Measurements from ENCODE around the gene MYBPC3.

MYBPC3 gene

DNA sequence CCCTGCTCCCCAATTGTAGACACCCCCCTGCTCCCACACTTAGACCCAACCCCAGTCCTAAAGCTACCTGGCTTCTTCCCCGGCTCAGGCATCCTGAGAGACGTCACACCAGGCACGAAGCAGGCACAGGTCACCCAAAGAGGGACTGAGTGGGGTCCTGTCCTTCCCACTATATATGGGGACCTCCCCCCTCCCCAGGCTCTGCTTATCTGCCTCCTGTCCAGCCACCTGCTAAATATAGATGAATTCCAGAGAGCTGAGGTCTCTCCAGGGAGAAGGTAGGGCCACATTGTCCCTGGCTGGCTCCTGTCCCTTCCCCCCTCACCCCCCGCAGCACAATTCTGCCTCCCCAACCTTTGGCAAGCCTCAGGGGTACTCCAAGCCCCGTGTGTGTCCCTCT lies at the start of gene MYBPC3:
Gene MYBPC3, minus strand, starts transcription at position 147 of the 400 bp plus-strand sequence. Its CDS starts 55 bp downstream, at position 92.
- DNase-seq (ENCODE audit: low spot score) = no peak

DNA sequence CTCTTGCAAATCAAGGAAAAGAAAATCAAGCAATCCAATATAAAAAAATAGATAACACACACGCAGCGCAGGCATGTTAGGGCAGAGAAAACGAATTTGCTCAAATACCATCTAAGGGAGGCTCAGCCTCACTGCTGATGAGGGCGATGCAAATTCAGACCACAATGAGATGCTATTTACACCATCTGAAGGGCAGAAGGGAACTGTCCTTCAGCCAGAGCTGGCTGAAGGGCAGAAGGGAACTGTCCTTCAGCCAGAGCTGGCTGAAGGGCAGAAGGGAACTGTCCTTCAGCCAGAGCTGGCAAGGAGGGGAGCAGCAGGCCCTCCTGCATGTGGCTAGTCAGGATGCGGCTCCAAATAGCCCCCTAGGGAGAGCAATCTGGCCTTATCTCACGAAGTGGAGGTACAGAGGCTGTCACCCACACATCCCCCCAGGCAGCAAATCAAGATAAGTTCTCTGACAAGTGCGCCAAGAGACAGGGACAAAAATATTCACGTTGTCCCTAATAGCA lies 48.3 kb upstream of the MYBPC3 start:
- no peak for DNase-seq (ENCODE audit: low spot score)

DNA sequence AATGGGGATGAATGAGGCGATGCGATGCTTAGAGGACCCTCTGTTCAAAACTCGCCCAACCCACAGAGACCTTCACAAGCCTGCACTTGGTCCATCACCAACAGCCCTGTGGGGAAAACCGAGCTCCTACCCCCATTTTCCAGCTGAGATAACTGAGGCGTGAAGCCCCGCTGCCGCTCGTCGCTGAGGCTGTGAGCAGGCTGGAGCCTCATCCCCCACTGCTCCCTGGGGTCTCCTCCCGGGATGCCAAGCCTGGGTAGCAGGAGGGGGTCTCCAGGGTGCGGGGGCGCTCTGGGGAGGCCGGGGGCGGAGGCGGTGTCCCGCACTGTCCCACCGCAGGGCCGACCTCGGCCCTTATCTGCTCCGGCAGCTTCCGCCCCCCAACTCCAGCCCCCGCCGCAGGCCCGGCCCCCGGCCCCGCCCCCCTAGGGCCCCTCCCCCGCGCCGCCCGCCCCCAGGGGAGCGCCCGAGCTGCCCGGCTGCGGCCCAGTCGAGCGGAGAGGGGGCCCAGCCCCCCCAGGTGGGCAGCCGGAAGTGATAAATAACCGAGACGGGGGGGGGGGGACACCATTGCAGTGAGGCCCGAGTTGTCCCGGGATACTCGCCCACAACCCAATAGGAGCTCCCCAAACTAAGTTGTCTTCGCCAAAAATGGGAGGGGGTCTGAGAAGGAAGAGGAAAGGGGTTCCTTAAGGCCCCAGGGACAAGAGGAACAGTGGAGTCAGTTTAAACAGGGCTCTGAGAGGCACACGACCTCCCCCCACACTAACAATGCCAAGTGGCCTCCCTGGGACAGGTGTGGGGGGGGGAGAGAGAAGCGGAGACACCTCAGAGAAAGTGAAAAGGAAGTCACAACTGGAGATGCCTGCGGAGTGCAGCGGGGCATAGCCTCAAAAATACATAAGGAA lies 47.6 kb upstream of the MYBPC3 start:
- peak; percentile 43 for DNase-seq (ENCODE audit: low spot score)

DNA sequence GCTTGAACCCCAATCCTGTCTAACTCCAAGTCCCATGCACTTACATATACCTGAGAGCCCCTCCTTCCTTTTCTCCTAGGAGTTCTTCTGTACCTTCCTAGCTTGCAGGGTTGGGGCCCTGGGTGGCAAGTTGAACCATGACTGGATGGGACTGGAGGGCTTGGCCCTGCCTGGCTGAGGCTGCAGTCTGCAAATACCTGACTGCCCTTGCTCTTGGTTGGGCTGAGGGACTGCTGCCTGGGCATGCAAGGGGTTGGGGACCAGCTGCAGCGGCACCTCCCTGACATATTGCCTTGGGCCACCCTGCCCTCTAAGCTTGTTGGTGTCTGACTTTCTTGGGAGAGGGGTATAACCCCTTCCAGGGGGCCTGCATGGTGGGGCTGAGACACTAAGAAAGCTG lies 46.0 kb upstream of the MYBPC3 start:
- no peak for DNase-seq (ENCODE audit: low spot score)

DNA sequence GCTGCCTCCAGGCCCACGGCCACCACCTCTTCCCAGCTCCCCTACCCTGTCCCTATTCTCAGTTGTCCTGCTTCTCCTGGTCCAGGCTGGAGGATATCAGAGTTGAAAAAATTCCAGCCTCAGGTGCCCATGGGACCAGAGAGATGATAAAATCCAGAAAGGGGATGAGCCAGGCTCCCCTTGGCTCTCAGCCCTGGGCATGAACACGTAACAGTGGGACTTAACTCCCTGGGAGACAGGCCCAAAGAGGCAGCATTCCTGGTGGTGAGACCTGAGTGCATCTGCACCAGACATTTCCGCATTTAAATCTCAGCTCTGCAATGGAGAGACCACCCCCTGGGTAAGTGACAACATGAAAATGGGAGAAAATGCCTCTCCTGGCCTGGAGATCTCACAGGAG lies 45.5 kb upstream of the MYBPC3 start:
- no peak for DNase-seq (ENCODE audit: low spot score)

DNA sequence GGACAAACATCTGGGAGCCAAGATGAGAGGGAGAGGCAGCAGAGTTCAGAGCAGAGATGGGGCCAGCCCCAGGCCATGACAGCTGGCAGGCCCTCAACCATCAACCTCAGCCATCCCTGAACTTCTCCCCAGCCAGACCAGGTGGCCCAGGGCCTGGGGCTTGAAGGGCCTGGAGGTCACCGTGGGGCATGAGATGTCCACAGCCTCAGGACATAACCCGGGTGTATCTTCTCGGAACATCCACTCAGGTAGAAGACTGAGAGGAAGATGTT lies 43.5 kb upstream of the MYBPC3 start:
- DNase-seq (ENCODE audit: low spot score) = no peak

DNA sequence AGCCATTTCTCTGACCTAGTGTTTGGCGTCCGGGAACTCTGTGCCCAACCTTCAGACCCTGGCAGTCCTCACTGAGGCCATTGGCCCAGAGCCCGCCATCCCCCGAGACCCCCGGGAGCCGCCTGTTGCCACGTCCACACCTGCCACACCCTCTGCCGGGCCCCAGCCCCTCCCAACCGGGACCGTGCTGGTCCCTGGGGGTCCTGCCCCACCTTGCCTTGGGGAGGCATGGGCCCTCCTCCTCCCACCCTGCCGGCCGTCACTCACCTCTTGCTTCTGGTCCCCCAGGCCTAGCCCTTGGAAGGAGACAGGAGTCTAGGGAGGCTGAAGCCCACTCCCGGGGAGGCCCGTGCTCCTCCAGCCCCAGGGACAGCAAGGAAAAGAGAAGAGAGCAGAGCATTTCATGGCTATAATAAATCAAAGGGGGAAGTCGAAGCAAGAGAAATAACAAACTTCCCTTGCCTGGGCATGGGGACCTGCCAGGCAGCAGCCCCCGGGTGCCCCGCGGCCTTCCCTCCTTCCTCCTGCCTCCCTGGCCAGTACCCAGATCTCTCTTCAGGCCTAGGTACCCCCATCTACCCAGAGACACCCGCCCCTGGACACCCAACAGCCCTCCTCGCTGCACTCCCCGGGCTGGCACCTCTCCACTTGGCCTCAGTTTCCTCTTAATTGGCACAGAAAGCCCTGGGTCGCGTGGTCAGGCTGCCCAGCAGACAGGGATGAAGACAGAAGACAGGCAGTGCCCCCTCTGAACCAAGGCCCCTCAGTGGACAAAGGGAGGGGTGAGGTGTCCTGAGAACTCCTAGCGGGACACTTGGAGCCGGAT lies 42.9 kb upstream of the MYBPC3 start:
- no peak for DNase-seq (ENCODE audit: low spot score)

DNA sequence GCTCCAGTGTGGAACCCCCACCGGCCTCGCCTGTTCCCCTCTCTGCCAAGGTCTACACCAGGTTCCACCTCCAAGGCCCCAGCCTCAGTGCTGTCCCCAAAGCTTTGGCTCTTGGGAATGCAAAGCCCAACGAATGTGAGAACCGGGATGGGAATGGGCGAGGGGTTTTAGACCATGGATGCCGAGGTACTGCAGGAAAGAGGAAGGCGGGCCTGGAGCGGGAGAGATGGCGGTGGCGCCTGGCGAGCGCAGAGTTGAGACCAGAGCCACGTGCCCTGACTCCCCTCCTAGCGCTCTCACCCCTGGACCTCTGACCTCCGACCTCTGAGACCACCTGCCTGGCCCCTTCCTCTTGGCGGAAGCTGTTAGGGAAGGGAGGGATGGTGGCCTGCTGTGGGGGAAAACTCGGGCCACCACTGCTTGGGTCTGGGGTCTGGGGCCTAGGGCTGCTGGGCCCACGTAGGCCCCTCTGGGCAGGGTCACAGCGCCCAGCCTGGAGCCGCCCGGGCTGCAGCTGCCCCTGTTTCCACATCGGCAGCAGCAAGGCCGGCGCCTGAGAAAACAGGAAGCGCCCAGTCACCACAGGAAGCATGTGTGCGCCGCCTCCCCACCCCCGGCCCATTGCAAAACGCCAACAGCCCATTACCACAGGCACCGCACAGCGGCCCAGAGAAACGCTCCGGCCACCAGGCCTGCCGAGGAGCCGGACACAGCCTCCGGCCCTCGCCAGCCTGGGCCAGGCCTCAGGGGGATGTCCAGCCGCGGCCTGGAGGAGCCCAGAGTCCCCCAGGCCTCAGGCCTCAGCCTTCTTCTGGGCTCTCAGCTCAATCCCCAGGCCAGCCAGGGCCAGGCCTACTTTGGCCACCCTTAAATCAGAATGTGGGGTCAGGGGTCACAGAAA lies 42.1 kb upstream of the MYBPC3 start:
- DNase-seq (ENCODE audit: low spot score) = no peak

DNA sequence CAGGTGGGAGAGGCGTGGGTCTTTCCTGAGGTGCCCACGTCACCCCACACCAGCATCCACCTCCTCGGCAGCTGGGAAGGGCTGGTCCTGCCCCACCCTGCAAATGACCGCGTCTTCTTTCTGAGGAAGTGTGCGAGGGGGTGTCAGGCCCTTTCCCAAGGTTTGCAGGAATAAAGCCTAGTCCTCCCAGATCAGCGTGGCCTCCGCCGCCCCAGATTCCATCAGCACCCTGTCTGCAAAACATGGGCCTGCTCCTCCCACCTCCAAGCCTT lies 41.5 kb upstream of the MYBPC3 start:
- no peak for DNase-seq (ENCODE audit: low spot score)

DNA sequence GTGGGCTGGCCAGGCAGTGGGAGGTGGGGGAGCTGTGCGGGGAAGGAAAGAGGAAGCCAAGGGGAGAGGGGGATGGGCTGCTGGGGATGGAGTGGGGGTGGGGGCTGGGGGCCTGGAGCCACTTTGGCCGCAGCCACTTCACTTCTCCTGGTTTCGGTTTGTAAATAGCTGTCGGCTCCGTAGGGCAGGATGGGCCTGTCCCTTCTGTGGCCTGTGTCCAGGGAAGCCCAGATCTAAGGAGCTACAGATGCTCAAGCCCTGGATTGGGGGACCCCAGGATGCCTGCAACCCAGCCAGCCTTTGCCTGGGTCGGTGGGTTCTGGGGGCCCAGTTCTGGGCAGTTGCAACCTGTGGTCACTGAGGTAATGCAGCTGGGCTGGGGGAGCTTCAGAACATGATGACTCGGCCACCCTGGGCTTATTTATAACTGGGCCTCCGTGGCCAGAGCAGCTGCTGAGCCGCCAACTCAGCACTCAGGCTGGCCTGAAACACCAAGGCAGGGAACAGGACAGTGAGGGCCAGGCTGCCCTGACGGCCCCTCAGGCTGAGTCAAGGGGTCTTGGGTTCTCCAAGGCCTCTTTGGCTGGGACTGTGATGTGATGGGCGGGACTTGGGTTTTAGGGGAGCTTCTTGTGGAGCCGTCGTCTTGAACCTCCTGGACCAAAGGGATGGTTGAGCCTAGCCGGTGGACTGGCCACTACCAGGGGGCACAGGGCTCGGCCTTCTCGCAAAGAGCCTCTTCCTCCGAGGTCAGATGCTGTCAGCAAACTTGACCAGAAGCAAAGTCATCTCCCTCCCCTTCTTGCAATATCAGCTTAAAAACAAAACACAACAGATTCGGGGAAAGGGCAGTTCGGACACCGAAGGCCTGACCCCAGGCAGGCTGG lies 40.9 kb upstream of the MYBPC3 start:
- no peak for DNase-seq (ENCODE audit: low spot score)

DNA sequence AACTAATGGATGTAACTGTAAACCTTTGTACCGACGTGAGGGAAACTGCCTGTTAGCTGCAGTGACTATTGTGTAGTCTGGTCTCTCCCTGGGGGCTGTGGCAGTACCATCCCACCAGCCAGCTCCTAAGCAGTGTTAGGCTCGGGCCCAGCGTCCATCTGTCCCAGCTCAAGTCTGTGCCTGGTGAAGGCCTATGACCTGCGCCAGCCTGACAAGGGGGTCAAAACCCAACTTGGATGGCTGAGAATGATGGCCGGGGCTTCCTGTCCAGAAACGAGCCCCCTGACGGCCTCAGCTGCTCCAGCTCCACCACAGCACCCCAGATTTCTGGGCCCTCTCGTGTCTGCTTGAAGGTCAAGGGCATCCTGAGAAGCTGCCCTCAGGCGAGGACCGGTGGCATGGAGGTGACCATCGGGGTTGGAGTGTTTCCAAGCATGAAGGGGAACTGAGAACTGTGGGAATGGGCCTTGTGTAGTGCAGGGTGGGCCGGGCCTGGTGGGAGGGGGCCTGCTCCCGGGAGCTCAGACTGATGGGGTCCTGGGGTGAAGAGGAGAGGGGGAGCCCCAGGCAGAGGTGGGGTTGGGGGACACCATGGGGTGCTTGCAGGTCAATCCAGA lies 40.2 kb upstream of the MYBPC3 start:
- DNase-seq (ENCODE audit: low spot score) = no peak

DNA sequence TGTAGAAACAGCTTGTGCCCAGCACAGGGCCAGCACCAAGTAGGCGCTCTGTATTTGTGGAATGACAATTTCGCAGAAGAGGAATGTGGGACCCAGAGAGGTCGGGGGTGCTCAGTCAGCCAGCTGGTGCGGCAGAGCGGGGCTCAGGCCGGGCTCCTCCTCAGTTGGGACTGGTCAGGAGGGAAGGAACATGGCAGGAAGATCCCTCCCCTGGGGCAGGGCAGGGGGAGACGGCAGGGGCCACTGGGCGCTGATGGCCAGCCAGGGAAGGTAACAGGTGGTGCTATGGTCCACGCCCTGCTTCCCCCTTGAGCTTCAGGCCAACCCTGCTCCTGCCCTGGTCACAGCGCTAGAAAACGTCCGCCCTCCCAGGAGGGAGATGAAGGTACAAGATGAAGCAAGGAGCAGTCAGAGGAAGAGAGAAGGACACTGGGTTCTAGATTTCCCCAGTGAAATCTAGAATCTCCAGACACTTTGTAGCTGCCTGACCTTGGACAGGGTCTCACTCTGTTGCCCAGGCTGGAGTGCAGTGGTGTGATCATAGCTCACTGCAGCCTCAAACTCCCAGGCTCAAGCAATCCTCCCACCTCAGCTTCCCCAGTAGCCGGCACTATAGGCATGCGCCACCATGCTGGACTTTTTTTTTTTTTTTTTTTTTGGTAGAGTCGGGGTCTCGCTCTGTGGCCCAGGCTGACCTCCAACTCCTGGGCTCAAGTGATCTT lies 39.4 kb upstream of the MYBPC3 start:
- DNase-seq (ENCODE audit: low spot score) = no peak

DNA sequence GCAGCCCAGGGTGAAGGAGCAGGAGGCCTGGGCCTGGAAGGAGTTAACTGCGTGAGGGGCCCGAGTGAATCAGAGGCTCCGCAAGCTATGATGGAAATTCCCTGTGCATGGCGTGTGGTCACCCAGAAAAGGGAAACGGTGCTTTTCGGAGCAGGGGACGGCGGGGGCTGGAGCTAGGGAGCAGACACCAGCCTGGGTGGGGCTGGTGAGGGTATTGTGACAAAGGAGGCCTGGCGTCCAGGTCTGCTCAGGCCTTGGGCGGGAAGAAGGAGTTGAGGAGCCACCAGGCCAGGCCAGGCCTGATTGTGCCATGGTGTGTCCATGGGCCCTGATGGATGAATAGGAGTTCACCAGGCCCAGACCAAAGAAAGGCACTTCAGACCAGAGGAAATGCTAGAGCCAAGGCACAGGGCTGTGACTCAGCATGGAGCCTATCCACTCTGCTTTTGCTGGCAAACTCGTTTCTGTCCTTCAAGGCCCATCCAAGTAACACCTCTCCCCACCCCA lies 38.6 kb upstream of the MYBPC3 start:
- DNase-seq (ENCODE audit: low spot score) = no peak

DNA sequence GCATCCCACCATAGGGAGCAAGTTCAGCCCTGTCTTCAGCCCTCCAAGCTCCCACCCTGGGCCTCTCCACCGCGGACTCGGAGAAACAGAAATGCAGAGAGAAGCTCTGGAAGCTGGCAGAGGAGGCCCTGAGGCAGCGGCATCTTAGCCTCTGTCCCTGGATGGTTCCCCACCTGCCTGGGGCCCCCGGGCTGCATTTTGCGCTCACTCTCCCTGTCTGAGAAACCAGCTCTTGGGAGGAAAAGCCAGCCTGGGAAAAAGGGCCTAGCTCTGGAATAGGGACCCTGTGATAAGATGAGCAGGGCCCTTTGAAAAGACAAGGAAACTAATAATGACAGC lies 37.9 kb upstream of the MYBPC3 start:
- no peak for DNase-seq (ENCODE audit: low spot score)

DNA sequence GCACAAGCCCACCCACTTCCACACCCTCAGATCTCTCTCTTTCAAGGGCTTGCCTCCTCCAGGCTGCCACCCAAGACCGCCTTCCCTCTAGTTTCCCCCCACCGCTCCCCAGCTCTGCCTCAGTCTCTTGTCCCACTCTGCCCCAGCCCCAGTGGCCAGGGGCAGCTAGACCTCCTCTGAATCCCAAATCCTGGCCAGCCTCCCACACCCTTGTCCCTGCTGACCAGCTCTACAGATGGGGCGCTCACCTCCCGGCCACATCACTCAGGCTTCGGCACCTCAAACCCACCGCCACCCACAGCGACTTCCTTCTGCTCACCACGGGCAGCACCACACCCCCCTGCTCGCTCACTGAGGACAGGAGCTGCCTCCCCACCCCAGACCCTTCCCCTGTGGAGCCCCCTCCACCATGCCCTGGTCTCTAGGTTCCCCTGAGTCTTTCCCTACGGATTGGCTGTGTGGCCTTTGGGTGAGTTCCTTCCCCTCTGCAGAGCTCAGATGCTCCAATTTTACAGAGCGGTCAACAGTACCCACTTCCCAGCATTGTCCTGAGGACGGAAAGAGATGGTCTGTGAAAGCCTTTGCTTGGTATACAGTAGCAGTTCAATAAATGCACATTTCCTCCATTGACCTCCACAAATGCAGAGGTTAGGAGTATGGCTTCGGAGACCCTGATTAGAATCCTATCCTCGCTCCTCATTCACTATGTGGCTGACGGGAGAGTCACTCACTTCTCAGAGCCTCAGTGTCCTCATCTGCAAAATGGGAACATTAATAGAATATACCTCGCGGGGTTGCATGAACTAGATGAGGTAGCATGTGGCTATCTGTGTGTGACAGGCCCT lies 37.3 kb upstream of the MYBPC3 start:
- DNase-seq (ENCODE audit: low spot score) = no peak

DNA sequence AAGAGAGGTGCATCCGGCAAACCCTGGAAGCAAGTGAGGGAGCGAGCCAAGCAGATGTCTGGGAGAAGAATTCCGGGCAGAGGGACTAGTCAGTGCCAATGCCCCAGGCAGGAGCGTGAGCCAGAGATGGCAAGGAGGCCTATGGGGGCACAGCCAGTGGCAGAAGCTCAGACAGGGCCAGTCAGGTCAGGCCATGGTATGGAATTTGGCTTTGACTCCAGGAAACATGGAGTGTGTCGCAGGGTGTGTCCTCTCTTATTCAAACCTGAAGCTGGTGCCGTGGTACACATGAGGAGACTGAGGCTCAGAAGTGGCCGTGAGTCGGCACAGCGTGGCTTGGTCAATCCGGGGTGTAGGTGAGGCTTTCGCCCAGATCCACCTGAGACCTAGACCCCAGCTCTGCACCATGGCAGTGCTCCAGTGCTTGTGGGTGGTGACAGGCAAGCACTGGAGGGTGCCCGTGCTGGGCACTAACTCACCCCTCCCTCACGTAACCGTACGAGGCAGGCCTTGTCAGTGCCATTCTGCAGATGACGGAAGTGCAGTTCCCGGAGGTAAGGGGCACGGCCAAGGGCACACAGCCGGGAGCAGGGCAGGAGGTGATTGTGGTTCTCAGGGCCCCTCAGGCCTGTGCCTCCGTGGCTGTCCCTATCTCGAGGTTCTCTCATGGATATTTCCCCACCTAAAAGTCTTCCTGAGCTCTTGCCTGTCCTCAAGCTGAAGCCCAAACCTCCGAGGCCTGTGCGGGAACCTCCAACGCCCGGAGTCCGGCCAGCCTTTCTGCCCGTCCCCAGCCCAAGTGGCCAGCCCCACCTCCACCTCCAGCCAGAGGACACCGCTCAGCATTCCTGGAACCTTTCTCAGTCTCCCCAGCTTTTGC lies 36.4 kb upstream of the MYBPC3 start:
- DNase-seq (ENCODE audit: low spot score) = no peak

DNA sequence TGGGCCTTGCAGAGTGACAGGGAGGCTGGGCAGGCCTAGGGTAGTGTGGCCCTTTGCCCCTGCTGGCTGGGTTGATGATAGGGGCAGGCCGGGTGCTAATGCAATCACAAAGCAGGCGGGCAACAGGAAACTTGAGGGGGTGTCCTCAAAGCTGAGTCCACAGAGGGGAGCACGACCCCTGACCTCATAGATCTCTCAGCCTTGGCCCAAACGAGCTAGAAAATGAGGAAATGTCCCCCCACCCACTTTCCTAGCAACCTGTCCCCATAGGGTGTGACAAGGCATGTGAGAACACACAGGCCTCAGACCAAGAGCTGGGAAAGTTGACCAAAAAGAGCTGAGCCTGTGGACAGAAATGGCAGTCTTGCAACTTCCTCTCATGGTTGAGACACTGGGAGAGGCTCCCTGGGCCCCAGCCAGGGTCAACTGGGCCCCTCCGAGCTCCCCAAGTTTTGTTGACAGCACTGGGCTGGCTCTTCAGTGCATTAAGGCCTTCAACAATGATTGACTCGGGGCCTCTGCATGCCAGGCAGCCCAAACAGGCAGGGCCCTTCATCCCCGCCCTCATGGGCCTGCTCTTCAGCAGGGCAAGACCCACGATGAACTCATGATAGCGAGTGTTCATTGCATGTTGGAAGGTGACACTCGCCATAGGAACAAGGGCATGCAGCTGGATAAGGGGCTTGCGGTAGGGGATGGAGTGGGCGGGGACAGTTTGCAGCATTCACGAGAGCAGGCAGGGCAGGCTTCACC lies 35.6 kb upstream of the MYBPC3 start:
- no peak for DNase-seq (ENCODE audit: low spot score)

DNA sequence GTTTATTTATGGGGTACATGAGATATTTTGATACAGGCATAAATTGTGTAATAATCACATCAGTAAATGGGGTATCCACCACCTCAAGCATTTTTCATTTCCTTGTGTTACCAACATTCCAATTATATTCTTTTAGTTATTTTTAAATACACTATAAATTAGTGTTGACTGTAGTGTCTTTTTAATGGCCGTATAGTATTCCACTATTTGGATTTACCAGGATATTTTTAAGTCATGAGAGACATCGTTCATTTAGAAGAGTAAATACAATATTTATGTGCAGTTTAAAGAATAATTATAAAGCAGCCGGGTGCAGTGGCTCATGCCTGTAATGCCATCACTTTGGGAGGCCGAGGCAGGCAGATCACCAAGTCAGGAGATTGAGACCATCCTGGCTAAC lies 32.0 kb upstream of the MYBPC3 start:
- no peak for DNase-seq (ENCODE audit: low spot score)
